GM10266 (cell line): ENCODE measurements around the gene NRSN1.

ENCODE experiments used
- DNase-seq: peaks from one replicate; pipeline ENCODE4 v3.0.0; 2012; ENCODE audit errors: extremely low spot score
- TF ChIP-seq, protein P1 (sequence below): IDR thresholded peaks from 2 replicates; pipeline ENCODE4 v1.5.1; 2012; ENCODE audit warnings: mild to moderate bottlenecking, low read depth; ENCODE audit not compliant: control insufficient read depth, insufficient read depth; ENCODE audit errors: missing control alignments

NRSN1 gene

DNA sequence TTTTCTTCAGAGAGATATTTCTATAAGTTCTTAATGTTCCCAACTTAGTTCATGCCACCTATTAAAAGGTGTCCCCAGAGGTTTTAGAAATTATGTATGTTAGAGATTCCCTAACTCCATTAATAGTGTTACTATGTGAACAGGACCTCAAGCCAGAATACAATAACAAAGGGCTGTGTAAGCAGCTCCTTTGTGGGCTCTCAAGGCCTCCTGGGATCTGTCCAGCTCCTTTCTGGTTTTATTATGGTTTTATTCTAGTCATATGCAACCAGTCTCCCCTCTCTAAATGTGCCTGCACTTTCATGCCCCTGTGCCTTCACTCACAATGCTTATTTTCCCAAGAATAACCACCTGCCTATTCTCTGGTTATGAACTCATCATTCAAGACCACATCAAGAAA lies 22.7 kb downstream of the NRSN1 start:
- DNase-seq: no peak

DNA sequence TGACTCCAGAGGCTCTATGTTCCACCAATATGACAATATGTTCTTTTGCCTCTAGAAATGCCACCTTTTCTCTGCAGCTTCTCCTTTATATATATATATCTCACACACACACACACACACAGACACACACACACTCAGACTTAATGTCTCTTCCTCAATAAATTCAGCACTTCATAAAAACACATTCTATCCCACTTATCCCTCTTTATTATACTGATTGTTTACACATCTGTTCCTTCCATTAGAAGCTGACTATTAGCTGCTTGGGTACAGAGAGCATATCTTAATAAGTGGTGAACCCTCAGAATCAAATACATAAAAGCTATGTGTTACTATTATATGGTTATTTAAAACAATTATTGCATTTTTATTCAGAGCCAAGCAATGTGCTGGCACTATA lies 23.3 kb downstream of the NRSN1 start:
- DNase-seq: no peak
- TF ChIP-seq, protein P1, sequence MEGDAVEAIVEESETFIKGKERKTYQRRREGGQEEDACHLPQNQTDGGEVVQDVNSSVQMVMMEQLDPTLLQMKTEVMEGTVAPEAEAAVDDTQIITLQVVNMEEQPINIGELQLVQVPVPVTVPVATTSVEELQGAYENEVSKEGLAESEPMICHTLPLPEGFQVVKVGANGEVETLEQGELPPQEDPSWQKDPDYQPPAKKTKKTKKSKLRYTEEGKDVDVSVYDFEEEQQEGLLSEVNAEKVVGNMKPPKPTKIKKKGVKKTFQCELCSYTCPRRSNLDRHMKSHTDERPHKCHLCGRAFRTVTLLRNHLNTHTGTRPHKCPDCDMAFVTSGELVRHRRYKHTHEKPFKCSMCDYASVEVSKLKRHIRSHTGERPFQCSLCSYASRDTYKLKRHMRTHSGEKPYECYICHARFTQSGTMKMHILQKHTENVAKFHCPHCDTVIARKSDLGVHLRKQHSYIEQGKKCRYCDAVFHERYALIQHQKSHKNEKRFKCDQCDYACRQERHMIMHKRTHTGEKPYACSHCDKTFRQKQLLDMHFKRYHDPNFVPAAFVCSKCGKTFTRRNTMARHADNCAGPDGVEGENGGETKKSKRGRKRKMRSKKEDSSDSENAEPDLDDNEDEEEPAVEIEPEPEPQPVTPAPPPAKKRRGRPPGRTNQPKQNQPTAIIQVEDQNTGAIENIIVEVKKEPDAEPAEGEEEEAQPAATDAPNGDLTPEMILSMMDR: no peak

More for the DNA sequence above, 22.7 kb downstream of the NRSN1 start:
- TF ChIP-seq, protein P1: no peak

DNA sequence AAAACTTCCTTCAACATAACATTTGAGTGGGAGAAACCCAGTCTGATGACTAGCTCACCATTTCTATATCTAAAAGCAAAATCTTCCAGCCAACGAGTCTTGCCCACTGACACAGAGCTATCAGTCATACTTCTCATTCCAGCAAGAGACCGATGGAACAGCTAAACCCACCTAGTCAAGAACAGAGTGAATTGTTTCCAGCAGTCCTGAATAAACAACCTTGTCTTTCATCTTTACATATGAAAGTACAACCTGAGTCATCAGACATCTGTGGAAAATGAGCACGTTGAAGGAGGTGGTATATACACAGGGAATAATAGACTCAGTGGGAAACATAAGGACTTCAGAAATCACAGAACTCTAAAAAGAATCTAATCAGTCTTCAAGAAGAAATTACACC lies 23.8 kb downstream of the NRSN1 start:
- no peak for DNase-seq
- TF ChIP-seq, protein P1: no peak

DNA sequence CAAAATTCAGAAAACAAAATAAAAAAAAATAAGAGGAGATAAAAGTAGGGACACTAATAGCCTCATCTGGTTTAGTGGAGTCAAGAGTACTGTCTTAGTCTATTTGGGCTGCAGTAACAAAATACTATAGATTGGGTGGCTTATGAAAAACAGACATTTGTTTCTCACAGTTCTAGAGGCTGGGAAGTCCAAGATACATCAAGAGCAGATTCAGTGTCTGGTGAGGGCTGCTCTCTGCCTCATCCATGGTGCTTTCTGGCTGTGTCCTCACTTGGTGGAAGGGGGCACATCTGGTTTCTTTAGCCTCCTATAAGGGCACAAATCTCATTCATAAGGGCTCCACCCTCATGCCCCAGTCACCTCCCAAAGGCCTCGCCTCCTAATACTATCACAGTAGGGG lies 26.0 kb downstream of the NRSN1 start:
- DNase-seq: no peak
- TF ChIP-seq, protein P1: no peak

DNA sequence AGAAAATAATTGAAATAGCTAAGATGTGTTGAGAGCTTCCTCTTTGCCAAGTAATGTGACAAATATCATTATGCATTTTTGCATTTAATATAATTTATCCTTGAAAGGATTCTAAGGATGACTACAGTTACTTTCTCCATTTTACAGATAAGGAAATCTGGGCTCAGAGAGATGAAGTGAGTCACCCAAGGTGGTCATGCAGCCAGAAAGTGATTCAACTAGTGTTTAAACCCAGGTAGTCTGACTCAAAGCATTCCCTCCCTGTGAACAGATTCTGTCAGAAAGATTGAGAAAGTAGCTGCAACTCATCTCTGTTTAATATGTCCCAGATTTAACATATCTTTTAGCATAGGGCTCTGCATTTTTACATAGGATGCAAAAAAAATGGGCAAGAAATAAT lies 28.1 kb downstream of the NRSN1 start:
- TF ChIP-seq, protein P1: no peak
- no peak for DNase-seq

DNA sequence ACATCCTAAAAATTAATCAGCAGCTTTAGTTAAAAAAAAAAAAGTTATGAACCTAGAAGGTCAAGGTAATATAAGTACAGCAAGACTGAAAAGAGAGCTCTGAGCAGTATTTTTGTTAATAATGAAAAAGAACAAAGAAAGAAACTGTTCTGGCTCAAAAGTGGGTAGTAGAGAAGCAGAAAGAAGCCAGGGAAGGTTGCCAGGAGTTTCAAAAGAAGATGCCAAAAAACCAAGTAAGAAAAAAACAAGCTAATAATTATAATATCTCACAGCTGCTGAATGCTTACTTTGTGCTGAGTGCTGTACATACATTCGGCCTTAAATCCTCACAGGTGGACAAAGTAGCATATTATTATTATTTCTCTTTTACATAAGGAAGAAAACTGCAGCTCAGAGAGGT lies 31.9 kb downstream of the NRSN1 start:
- TF ChIP-seq, protein P1: no peak
- no peak for DNase-seq

DNA sequence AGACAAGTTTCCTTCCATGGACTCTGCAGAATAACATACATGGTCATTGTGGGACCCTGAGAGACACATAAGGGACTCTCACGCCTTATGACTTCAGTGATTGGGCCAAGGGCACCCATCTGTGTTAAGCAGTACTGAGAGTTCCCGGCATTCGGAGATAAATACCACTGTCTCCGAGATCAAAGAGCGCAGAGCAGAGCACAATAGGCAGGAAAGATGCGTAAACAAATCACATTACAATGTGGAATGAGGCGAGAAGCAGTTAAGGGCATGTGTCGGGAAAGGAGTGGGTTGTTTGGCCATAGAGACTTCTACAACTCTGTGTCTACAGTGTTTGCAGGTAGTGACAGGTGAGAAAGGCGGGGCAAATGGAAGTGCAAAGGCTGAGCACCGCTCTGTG lies 57.6 kb downstream of the NRSN1 start:
- no peak for DNase-seq
- TF ChIP-seq, protein P1: no peak
